ENCODE results near the gene TRAF3IP1.

- TF ChIP-seq CTCF (IDR thresholded peaks at IDR 0.05) (no peak), POLR2A (IDR thresholded peaks at IDR 0.05) (no peak)
Observed at GRCh38 chr2:238383743-238384380, 63.5 kb downstream of the TRAF3IP1 start.

All from testis (tissue), 2 donors.